ENCODE measurements around the gene VWA7.
A peak's percentile ranks its signal among the peaks of the same experiment; 100 is the strongest.

Gene VWA7

DNA sequence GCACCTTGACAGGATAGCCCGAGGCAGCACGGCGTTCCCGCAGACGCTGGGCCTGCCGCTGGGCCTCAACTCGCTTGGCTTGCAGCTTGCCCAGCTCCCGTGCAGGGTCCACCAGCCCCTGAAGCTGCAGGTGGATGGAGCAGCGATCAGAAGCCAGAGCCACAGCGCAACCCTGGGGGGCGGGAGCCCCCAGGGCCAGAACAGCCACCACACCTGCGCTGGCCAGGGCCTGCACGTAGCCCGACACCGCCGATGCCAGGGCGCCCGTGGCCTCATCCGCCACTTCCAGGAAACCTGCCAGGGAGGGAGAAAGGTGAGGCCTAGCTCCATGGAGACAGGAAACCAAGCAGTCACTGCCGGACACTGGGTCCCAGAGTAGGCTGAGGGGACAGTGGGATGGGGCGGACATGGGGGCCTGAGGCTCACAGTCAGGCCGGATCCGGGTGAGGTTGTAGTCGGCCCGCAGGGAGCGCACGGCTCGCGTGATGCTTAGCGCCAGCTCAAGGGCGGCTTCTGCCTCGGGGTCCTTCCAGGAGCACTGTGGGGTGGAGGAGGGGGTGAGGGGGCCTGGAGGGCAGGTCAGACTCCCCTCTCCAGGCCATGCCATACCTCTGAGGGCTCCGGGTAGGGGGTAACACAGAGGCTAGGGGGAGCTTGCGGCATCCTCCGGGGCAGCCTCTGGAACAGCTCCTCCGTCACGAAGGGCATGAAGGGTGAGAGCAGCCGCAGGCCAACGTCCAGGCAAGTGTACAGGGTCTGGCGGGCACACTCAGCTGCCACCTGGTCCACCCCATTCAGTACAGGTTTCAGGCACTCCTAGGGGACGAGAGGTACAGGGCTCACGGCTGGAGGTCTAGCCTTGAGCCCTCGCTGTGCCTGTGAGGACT lies 2.1 kb upstream of the VWA7 start:
- no peak for DNase-seq (ENCODE audit: low read depth)

GRCh38 chr6:31778193-31778592 lies 1.1 kb upstream of the VWA7 start:
- no peak for DNase-seq (ENCODE audit: low read depth)

DNA sequence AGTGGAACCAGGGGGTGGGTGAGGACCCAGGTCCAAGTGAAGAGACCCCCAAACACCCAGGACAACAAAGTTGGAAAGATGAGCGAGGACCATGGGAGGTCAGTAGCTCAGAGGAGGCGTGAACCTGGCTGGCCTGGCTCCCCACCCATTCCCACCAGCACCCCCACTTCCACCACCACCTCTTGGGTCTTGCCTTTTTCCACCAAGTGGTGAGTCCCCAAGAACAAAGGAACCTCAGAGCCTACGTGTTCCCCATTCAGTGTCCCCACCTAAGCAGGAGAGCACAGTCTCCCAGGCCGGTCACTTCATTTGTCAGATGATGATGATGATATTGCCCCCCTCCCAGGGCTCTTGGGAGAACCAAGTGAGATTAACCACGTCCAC lies 531 bp upstream of the VWA7 start:
- DNase-seq (ENCODE audit: low read depth), result no peak

- DNase-seq (ENCODE audit: low read depth), result no peak
Observed at GRCh38 chr6:31776485-31776988, 591 bp downstream of the VWA7 start.

- DNase-seq (ENCODE audit: low read depth), result no peak
Observed at GRCh38 chr6:31775633-31776484, 1.3 kb downstream of the VWA7 start.

DNA sequence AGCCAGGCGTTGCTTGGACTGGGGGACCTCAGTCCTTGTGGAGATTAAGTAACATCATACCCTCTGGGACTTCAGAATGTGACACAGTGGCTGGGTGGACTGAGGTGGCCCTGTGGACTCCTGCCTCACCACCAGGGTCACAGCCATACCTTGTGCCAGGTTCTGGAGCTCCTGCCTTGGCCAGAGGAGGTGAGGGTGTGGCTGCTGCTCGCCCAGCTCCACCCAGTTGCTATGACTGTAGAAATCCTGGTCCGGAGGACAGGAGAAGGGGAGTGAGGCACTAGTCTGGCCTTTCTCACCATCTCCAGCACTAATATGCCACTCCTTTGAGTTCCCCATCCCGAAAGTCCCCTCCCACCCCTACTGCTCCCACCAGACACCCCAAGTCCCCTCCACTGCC lies 1.9 kb downstream of the VWA7 start:
- DNase-seq (ENCODE audit: low read depth), result no peak

DNA sequence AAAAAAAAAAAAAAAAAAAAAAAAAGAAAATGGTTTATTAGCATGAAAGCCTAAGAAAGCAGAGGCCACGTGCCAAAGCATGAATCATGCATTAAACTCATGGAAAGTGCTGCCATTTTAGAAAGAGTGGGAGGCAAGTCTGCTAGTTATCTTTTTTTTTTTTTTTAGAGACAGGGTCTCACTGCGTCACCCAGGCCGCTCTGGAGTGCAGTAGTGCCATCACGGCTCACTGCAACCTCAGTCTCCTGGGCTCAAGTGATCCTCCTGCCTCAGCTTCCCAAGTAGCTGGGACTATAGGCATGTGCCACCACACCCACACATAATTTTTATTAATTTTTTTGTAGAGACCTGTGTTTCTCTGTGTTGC lies 5.2 kb downstream of the VWA7 start:
- DNase-seq (ENCODE audit: low read depth), result no peak

DNA sequence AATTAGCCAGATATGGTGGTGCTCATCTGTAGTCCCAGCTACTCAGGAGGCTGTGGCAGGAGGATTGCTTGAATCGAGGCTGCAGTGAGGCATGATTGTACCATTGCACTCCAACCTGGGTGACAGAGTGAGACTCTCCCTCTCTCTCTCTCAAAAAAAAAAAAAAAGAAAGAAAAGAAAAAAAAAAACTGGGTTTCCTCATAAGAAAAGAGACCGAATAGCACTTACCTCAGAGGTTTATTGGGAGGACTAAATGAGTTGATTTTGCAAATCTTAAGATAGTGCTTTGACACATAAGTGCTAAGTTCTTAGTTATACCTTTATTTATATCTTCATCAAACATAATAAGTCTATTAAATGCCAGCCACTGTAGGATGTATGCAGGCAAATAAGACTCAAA lies 6.3 kb downstream of the VWA7 start:
- DNase-seq (ENCODE audit: low read depth), result no peak

GRCh38 chr6:31769684-31770371 lies 7.3 kb downstream of the VWA7 start:
- DNase-seq (ENCODE audit: low read depth), result peak; percentile 81

- no peak for DNase-seq (ENCODE audit: low read depth)
Observed at GRCh38 chr6:31768363-31769257, 8.5 kb downstream of the VWA7 start.

GRCh38 chr6:31767096-31767645 lies 10.0 kb downstream of the VWA7 start:
- DNase-seq (ENCODE audit: low read depth), result no peak

DNA sequence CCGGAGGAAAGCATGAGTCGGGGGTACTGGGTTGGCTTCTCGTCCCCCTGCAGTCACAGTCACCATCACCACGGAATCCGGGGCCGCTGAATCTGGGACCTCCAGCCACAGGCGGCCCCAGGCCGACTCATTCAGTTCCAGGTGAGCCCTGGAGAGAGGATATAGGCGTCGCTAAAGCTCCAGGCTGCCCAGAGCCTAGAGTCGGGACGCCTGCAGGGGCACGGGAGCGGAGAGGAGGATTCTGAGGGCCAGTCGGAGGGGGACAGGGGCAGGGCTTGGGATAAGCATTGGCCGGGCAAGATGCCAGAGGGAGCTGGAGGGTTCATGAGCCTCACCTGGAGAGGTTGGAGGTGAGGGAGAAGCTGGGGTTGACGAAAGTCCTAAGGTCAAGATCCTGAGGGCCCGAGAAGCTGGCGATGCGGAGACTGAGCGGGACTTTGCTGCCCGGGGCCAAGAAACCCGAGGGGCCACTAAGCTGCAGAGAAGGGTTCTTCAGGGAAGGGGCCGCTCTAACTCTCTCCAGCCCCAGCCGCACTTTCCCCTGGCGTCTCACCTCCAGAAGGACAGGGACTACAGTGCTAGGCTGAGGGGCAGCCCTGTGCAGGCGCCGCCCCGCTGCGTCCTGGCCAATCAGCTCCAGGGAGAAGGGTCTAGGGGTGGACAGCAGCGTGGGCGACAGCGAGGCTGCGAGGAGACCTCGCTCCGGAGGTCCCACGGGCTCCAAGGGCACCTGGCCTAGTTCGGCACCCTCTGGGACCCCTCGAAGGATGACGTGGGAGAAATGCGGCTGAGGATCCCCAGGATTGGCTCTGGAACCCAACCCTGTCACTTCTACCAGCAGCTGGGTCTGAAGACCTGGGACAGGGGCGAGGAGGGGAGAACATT lies 11.0 kb downstream of the VWA7 start:
- no peak for DNase-seq (ENCODE audit: low read depth)

DNA sequence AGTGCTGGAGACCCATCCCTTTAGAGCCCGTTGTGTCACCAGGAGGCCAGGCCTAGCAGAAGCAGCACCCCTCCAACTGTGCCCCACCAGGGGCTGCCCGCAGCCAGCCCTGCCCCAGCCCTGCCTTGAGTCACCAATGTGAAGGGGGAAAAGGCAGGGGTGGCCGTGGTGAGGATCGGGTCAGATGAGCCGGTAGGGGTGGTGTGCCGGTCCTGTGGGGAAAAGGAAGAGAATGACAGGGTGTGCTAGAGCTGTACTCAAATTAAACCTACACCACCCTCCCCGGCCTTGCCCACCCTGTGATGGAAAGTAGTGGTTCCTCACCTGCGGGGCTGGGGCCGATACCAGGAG lies 11.6 kb downstream of the VWA7 start:
- DNase-seq (ENCODE audit: low read depth), result no peak

DNA sequence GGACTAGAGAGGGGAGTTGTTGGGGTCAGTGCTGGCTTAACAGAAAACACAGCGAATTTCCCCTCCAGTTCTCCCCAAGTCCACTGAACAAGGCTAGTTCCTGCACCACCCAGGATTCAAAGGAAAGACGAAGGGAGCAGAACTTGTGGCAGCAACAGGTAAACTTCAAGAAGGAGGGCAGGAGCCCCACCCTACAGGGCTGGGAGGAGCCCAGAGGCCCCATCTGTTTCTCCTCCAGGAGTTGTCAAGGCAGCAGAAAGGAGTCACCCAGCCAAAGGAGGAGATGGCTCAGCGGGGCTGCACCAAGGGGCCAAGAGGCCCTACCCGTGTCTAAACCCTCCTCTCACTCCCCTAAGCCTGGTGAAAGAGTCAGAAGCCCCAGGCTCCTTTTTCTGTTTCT lies 12.9 kb downstream of the VWA7 start:
- no peak for DNase-seq (ENCODE audit: low read depth)

GRCh38 chr6:31763619-31763940 lies 13.5 kb downstream of the VWA7 start:
- DNase-seq (ENCODE audit: low read depth), result no peak

DNA sequence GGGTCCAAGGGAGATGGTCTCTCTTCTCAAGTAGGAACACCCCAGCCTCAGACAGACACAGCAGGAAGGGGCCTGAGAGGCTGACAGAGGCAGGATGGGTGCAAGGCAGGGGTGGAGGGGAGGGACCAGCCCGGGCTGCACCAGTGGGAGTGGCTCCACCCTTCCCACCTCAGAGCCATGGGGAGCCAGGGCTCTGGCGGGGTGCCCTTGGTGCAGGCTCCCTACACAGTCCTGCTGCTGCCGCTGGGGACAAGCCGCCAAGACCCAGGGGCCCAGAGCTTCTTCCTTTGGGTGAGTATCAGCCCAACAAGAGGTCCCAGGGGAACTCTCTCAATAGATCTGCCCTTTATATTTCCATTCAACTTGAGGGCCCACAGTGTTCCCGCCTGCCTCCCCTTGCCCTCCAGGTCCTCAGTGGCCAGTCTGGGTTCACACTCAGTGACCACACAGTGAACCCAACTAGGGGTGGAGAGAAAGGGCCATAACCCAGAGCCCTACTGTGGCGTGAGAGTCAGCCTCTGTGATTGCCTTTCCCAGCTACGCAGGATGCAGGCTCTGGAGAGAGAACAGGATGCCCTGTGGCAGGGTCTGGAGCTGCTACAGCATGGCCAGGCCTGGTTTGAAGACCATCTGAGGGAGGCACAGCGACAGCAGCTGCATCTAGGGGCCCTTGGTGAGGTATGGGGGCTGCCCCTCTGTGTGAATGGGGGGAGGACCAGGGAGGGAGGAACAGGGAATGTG lies 14.1 kb downstream of the VWA7 start:
- no peak for DNase-seq (ENCODE audit: low read depth)

- no peak for DNase-seq (ENCODE audit: low read depth)
Observed at GRCh38 chr6:31762356-31762755, 14.8 kb downstream of the VWA7 start, which contains the start of gene SAPCD1. Gene SAPCD1, plus strand, starts transcription at chr6:31762656. Its CDS starts 399 bp downstream, at chr6:31763055.

GRCh38 chr6:31761343-31761742 lies 15.8 kb downstream of the VWA7 start:
- DNase-seq (ENCODE audit: low read depth), result no peak

DNA sequence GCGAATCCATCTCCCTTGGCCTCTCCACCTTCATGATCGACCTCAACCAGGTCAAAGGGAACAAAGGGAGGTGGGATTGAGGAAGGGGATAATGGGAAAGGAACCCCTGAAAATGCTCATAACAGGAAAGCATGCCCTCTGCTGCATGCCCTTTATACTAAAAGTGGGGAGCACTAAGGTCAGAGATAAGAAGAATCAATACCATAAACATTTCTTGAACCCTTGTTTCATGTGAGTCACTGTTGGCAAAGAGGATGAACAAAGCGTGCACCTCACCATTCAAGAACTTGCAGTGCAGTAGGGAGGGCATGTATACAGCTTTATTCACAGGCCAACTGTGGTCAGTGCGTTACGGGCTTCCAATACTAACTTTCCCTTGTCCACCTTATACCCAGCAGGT lies 16.3 kb downstream of the VWA7 start:
- DNase-seq (ENCODE audit: low read depth), result no peak

- no peak for DNase-seq (ENCODE audit: low read depth)
Observed at GRCh38 chr6:31758281-31758680, 18.8 kb downstream of the VWA7 start.
